Activated CD8-positive, alpha-beta memory T cell treated with anti-CD3 and anti-CD28 coated beads, Interleukin-2, amount 50 U/mL, for 1 hour (primary cell): ENCODE measurements around the gene CDC14A.

ENCODE experiments used
- DNase-seq: peaks from one replicate; pipeline ENCODE4 v3.0.0-alpha.2; 2020; ENCODE audit errors: extremely low read depth

CDC14A gene

GRCh38 chr1:100485855-100486258 lies 133.6 kb downstream of the CDC14A start:
- no peak for DNase-seq

DNA sequence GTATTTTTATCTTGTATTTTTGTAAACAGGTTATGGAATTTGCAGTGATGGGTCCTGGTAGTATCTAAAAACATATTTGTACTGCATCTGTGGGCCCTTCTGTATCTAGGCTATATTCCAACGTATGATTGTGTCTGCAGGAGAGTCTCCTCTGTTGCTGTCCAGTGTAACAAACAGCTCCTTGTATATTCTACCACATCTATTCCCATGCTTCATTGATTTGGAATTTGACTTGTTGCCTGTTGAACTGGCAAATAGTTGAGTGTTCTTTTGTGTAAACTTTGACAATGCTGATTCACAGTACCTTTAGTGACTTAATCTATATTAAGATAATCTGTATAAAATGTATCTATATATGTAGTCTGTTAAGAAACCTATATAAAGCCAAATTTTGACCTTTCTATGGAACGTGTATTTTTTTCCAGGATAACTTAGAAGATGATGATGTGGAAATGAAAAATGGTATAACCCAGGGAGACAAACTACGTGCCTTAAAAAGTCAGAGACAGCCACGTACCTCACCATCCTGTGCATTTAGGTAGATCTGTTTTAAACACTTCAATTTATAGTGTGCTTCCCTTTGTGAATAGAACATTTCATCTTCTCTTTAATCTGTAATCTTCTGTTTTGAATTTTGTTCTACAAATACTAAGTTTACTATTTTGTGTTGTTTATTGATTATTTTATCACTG lies 142.2 kb downstream of the CDC14A start:
- no peak for DNase-seq

DNA sequence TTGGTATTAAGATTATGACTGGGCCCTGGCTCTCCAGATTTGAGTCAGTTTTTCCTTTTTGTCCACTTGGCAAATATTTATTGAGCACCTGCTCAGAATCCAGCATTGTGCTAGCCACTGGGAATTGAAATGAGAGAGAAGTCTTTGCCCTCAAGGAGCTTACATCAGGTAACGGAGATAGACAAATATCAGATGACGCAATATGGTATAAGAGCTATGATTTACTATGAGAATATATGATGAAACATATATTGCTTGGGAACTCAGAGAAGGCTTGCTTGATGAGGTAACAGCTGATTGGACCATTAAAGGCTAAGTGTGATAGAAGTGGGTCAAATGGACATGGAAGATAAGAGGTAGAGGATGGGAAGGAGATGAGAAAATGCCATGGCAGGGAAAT lies 144.6 kb downstream of the CDC14A start:
- no peak for DNase-seq

DNA sequence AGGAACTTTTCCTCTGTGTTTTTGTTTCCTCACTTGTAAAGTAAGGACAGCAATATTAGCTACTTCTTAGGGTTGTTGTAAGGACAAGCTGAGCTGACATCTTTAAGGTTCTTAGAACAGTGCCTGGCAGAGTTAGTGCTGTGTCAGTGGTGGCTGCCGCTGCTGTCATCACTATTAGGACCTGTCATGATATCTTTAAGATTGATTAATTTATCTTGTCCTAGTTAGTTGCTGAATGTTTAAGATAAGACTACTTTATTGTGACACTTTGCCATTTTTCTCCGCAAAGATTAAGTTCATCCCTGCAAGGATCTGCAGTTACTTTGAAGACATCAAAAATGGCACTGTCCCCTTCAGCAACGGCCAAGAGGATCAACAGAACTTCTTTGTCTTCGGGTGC lies 145.5 kb downstream of the CDC14A start:
- DNase-seq: no peak

DNA sequence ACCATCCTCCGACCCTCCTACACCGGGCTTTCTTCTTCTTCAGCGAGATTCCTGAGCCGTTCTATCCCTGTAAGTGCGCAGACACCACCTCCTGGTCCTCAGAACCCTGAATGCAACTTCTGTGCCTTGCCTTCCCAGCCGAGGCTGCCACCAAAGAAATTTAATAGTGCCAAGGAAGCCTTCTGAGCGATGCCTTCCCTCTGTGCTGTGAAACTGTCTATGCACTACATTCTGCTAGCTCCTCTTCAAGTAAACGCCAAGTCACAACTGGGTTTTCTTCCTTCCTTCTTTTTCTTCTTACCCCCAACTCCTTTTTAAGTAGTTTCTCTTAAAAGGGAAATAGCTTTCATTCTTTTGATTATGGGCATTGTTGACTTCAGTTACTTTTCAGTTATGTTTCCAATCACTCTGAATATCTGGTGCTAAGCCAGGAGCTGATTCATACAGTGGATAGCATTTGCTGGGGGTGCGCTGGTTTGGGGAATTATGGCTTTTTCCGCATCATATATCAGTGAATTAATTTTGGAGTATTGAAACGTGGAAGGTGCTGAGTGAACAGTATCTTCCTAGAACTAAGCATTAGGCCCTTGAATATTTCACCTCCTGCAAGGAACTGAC lies 147.0 kb downstream of the CDC14A start:
- no peak for DNase-seq

- no peak for DNase-seq
Measured at GRCh38 chr1:100502052-100502792, 149.9 kb downstream of the CDC14A start.

DNA sequence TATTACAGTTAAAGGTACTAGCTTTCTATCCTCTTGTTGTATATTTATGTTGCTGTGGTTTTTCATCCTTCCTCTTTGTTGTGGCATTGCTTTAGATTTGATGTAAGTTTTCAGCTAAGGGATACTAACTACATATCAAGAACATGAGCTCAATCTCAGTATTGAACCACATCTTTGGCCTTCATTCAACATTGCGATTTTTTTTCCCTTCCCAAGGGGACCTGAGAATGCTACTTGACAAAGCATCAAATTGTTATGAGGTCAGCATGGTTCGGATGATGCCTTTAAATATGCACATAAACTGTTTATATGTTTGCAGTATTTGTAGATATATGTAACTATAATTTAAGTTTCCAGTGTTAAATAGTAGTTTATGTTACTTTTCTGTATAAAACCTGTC lies 153.9 kb downstream of the CDC14A start:
- DNase-seq: no peak

DNA sequence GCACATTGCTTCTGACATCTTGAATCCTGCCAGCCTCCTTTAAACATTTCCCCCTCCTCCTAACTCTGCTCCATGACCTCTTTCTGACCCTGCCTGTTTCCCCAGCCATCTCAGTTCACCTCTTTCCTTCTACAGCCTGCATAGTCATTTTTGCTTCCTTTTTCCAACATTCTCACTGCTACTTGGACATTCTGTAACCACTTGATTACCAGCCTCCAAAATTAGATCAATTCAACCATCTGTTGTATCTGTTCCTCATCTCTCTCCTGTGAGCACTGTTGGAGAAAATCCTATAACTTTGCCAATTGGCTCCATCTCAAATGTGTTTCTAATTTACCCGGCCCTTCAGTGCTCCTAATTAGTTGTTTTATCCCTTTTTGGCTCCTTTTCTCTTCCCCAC lies 158.1 kb downstream of the CDC14A start:
- no peak for DNase-seq

DNA sequence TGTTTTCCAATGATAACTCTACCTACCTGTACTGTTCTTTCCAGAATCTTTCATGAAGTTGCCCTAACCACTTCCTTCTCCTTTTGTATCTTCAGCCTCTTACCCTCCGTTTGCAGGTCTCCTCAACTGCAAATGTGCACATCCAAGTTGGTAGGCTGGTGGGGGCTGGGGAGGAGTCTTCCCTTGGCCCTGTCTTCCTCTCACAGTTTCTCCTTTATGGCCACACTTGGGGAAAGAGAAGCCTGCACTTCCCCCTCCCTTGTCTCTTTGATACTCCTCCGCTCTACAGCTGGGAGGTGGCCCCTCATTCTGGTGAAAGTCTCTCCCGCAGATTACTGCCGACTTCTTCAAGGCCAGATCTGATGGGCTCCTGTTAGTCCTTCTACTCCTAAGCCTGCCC lies 158.8 kb downstream of the CDC14A start:
- DNase-seq: no peak

DNA sequence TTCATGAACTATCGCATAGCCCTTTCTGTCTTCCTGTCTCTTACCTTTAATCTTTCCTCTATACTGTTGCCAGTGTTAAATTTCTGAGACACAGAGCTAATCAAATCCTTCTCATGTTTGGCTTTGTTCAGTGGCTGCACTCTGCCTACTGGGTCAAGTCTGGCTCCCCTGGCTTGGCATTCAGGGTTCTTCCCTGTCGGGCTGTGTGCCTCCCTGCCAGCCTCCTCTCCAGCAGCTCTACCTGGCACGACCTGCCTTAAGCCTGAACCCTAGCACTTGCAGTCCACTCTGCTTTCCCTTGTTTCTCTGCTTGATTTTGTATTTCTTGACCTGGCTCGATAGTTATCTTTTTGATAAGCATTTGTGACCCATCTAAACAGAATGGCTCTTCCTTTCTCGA lies 159.5 kb downstream of the CDC14A start:
- DNase-seq: no peak

DNA sequence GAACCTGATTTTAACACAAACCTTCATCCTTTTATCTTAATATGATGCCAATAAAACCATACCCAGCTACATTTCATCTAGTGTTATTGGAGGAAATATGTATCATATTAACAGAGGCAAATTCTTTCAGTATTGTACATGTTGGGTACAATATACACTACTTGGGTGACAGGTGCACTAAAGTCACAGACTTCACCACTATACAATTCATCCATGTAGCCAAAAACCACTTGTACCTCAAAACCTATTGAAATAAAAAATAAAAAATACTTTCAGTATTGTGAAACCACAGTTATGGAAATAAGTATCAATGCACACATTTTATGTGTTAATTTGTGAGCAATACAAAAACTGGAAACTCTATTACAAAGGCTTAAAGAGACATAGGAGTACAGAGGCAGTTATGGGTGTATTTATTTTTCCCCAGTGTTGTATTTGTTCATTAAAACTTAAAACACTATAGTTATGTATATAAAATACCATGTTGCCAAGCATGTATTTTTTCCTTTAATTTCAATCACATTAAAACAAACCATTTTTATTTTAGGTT lies 160.6 kb downstream of the CDC14A start:
- DNase-seq: no peak

DNA sequence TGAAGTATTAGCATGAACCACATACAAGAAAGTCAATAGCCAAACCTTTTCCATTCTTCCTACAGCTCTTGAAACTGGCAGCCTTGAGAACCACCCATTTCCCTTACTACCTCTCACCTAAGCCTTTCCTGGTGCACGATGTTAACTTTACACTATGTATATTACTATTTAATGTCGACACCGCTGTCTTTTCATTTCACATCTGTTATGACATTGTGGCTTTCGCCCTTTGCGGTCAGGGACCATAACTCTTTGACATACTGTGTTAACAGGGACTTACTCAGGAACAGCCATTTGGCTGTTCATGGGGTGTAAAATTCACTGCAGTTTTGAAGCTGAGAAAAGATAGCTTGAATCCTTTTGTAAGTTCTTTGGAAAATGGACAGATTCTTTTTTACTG lies 164.6 kb downstream of the CDC14A start:
- no peak for DNase-seq

GRCh38 chr1:100517515-100517914 lies 165.2 kb downstream of the CDC14A start:
- DNase-seq: no peak

DNA sequence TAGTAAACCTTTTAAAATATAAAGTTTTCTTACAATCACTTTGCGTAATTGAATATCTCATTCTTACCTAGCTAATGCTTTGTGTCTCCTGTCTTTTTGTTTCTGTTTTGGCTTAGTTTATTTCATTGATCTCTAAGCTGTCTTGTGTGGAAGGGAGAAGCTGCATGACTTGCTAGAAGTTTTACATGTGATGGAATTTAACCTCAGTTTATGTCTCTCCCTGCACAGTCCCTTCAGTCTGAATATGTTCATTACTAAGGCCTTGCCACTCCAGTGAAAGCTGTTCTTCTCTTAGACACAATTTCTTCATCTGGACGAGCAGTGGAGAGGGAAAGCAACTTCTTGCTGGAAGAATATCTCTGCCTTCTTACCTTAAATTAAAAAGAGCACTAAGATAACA lies 165.7 kb downstream of the CDC14A start:
- DNase-seq: no peak

- DNase-seq: no peak
Measured at GRCh38 chr1:100523038-100523652, 170.8 kb downstream of the CDC14A start.

DNA sequence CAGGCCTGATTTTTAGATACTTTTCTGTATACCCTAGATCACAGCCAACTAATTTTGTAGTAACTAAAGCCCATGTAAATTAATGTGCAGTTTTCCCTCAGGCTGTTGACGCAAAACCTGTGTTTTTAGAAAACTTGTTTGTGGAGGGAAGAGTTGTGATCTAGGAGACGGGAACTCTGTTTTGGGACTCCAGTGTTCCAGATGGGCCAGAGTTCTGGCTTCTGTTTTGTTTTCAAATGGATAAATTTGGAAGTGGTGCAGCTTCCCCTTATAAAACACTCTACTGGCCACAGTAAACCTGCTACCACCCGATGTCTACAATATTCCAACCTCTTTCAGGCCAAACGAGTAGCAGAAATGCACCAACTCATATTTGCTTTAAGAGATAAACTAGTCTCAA lies 172.0 kb downstream of the CDC14A start:
- DNase-seq: no peak

GRCh38 chr1:100526894-100527293 lies 174.6 kb downstream of the CDC14A start:
- DNase-seq: no peak

DNA sequence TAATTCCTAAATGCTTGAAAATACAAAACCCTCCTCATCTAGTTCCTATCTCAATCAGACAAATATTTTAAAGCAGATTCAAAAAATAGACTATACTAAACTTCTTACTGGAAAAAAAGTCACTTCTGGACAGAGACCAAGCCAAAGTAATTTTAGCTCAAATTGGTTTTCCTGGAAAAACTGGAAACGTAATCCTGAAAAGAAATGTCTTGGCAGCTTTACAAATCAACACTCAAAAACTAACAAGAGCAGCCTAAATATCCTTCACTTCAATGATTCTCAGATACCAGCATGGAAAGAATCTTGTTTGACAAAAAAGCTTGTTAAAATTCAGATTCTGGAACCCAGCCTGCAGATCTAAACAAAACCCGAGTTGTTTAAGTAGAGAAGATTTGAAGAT lies 176.6 kb downstream of the CDC14A start:
- no peak for DNase-seq

DNA sequence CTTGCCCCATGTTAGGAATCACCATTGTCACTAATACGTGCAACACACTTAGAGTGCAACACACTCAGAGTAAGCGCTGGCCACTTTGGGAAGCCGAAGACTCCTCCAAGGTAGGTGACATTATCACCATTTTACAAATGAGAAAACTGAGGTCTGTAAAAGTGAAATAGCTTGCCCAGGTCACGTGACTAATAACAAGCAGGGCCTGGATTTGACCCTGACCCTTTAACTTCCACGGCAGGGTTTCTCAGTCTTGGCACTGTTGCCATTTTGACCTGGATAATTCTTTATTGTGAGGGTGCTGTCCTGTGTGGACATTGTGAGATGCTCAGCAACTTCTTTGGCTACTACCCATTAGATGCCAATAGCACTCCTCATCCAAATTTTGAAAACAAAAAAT lies 177.8 kb downstream of the CDC14A start:
- no peak for DNase-seq

- no peak for DNase-seq
Measured at GRCh38 chr1:100530880-100531487, 178.7 kb downstream of the CDC14A start.

DNA sequence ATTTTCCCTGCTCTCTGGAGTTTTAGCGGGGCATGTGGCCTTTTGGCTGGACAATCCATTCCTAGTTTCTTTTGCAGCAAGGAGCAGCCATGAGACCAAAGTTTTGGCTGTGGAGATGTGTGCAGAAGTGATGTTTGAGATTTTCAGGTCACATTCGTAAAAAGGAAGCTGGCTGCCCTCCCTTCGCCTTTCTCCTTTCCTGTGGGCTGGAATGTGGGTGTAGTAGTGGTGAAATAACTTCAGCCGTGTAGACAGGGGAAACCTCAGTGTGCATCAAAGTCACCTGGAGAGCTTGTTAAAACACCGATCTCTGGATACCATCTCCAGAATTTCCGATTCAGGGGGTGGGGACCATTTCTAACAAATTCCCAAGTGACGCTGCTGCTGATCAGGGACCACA lies 180.3 kb downstream of the CDC14A start:
- DNase-seq: no peak

DNA sequence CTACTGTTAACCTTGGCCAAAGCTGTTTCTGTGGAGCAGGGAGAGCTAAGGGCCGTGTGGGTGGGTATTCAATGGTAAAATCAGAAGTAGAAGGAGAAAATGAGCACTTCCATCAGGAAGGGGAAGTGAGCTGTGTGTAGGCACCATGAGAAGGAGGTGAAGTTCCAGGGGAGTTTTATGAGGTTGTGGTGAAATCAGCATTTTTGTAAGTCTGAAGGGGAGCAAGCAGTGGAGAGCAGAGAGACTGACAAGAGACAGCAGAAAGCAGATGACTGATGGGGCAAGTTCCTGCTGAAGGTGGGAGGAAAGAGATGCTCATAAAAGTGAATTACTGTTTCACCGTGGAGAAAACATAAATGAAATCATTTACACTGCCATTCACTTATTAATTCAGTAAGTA lies 183.0 kb downstream of the CDC14A start:
- DNase-seq: no peak
